Activated T-cell treated with anti-CD3 and anti-CD28 coated beads, Interleukin-2, amount 50 U/mL, for 72 hours (primary cell): ENCODE results near the gene HSPBAP1. TPM values are rescaled to one million over a fixed set of nuclear protein-coding genes. Genes with fewer than 3 reads are reported as not detected.

Experiments
- ATAC-seq, 2 donors: fragments of 150-1000 bp; cut with Tn5 transposase; replicated peaks in 1 of 2; 2 replicates each; pipeline ENCODE4 v1.10.0; 2021; ENCODE audit warnings: moderate library complexity in 2 of 2, mild to moderate bottlenecking in 1 of 2
- DNase-seq, 2 donors: peaks; one replicate each; pipeline ENCODE4 v3.0.0; 2021 to 2022; ENCODE audit warnings: mixed read lengths in 1 of 2
- H3K27ac Mint-ChIP-seq: one replicate; pipeline ENCODE4 v1.8.0; 2022; ENCODE audit warnings: mild to moderate bottlenecking, moderate library complexity, mixed read lengths
- H3K27me3 Mint-ChIP-seq: one replicate; pipeline ENCODE4 v1.8.0; 2022; ENCODE audit warnings: low read depth, mixed read lengths
- H3K36me3 Mint-ChIP-seq, 2 donors: one replicate each; pipeline ENCODE4 v1.8.0; 2022; ENCODE audit warnings: mixed read lengths in 2 of 2, mild to moderate bottlenecking in 1 of 2; ENCODE audit not compliant: insufficient read depth in 2 of 2
- H3K4me1 Mint-ChIP-seq: one replicate; pipeline ENCODE4 v1.8.0; 2022; ENCODE audit warnings: low read depth, mixed read lengths
- H3K4me3 Mint-ChIP-seq, 2 donors: one replicate each; pipeline ENCODE4 v1.8.0; 2022; ENCODE audit warnings: mild to moderate bottlenecking in 2 of 2, mixed read lengths in 2 of 2, moderate library complexity in 2 of 2
- H3K9me3 Mint-ChIP-seq, 2 donors: one replicate each; pipeline ENCODE4 v1.8.0; 2022; ENCODE audit warnings: mixed read lengths in 2 of 2
- total RNA-seq, 2 donors: library from RNA; stranded (reverse); gene quantifications; one replicate each; pipeline ENCODE4 v1.2.3, GENCODE V29; 2022

Gene HSPBAP1
- total RNA-seq, 2 donors from 2014 or later = 8.2 to 9.3 TPM

DNA sequence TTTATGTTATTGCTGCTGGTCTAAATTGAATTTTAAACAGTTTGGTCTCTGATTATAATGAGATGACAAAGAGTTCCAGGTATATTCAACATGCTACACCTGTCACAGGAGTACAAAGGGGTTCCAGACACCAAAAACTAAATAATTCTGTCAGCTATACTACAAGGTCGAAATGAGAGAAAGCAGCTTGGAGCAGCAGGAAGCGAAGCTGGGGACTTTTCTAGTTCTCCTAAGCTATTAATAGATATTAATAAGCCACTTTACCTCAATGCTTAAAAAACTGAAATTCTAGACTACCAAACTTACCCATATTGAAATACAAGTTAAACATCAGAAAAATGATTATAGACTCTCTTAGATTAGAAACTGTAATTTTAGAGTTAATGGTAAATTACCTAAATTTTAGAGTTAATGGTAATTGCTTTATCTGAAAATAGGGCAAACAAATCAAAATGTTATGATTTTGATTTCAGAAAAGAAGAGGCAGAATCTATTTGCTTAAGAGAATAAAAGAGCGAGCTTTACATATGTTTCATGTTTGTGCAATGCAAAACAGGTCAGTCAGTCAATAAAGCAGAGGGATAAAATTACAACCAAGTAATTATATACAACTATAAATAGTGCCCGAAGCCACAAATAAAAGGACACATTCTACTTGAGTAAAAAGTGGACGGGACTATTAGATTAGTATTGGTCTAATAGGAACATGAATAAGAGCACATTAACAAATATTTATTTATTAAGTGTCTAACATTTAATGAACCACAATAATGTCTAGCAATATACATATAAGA lies 16.8 kb downstream of the HSPBAP1 start:
- no peak for DNase-seq
- H3K27ac Mint-ChIP-seq = no peak overlapping the region
- H3K36me3 Mint-ChIP-seq = no peaks in the 10 kb centered on the region
- no peaks in the 10 kb centered on the region for H3K9me3 Mint-ChIP-seq
- H3K4me1 Mint-ChIP-seq = no peaks in the 10 kb centered on the region
- no peaks in the 10 kb centered on the region for H3K27me3 Mint-ChIP-seq
- ATAC-seq = no peak
- no peak overlapping the region for H3K4me3 Mint-ChIP-seq

DNA sequence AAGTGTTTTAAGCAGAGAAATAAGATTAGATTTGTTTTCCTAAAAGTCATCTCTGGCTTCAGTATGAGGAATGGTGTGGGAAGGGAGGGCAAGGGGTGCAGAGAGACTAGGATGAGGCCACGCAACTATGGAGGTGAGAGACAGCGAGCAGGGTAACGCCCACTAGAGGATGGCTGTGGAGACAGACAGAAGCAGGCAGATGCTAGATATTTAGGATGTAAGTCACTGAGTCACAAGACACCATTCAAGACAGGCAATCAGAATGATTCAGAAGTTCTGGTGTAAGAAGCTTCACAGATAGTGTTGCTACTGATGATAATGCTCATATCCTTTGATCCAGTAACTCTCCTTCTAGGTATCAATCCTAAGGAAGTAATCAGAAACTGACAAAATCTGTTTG lies 19.1 kb downstream of the HSPBAP1 start:
- no peak overlapping the region for H3K27ac Mint-ChIP-seq
- no peaks in the 10 kb centered on the region for H3K9me3 Mint-ChIP-seq
- no peak overlapping the region for H3K4me3 Mint-ChIP-seq
- no peaks in the 10 kb centered on the region for H3K4me1 Mint-ChIP-seq
- no peaks in the 10 kb centered on the region for H3K27me3 Mint-ChIP-seq
- ATAC-seq = no peak
- no peaks in the 10 kb centered on the region for H3K36me3 Mint-ChIP-seq
- DNase-seq = no peak

DNA sequence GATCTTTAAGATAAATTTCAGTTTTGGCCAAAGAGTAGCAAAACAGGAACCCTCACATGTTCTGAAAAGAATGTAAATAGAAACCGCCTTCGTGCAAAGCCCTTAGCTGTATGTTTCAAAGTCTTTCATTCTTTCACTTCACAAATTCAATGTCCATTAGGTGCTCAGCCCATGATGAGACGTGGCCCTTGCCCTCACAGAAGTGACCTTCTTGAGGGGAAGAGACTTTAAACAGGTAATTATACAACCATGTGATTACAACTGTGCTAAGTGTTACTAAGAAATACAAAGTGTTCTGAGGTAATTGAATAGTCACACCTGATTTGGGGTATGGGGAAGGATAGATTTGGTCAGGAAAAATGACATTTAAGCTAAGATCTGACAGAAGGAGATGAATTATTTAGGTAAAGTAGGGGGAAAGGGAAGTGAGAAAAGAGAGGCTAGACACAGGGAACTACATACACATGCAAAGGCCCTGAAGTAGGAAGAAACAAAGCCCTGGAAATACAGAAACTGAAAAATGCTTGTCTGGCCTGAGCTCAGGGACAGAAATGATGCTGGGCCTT lies 19.6 kb downstream of the HSPBAP1 start:
- Mint-ChIP-seq H3K27me3 (no peaks in the 10 kb centered on the region), H3K36me3 (no peaks in the 10 kb centered on the region), H3K4me3 (no peak overlapping the region), H3K27ac (peak overlapping the region; percentile 35), H3K9me3 (no peaks in the 10 kb centered on the region), H3K4me1 (no peaks in the 10 kb centered on the region)
- DNase-seq (no peak), ATAC-seq (no peak)

DNA sequence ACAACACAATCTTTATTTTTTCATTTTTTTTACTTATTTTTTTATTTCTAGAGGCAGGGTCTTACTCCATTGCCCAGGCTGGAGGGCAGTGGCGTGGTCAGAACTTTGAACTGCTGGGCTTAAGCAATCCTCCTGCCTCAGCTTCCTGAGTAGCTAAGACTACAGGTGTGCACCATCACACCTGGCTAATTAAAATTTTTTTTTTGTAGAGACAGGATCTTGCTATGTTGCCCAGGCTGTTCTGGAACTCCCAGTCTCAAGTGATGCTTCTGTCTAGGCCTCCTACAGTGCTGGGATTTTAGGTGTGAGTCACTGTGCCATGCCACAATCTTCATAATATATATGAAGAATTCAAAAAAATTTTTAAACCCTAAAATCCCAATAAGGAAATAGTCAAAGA lies 20.8 kb downstream of the HSPBAP1 start:
- H3K4me1 Mint-ChIP-seq = no peaks in the 10 kb centered on the region
- H3K27me3 Mint-ChIP-seq = no peaks in the 10 kb centered on the region
- no peak for ATAC-seq
- H3K36me3 Mint-ChIP-seq = no peaks in the 10 kb centered on the region
- no peak overlapping the region for H3K27ac Mint-ChIP-seq
- no peak overlapping the region for H3K4me3 Mint-ChIP-seq
- DNase-seq = no peak
- no peaks in the 10 kb centered on the region for H3K9me3 Mint-ChIP-seq

DNA sequence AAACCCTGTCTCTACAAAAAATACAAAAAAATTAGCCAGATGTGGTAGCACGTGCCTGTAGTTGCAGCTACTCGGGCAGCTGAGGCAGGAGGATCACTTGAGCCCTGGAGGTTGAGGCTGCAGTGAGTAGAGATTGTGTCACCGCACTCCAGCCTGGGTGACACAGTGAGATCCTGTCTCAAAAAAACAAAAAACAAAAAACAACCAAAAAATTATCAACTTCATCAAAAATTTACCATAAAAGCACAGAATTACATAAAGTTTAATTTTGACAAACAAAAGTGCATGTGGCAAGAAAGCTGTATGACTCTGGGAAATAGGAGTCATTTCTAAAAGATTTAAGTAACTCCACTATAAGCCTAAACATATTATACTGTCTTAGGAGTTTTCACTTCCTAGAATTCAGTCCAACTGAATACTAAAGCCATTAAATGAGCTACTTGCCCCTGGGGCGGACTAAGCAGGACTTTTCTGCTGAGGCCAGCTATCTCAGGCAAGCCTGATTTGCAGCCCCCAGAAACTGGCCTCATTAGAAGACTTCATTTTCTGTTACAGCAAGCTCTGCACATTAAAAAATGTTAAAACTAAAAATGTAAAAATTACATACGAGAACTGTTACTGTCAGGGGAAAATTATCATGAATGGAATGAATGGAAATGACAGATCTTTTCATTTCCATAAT lies 23.0 kb downstream of the HSPBAP1 start:
- Mint-ChIP-seq H3K36me3 (no peaks in the 10 kb centered on the region), H3K9me3 (no peaks in the 10 kb centered on the region), H3K27ac (no peak overlapping the region), H3K27me3 (no peaks in the 10 kb centered on the region), H3K4me3 (no peak overlapping the region), H3K4me1 (no peaks in the 10 kb centered on the region)
- ATAC-seq (no peak), DNase-seq (no peak)

DNA sequence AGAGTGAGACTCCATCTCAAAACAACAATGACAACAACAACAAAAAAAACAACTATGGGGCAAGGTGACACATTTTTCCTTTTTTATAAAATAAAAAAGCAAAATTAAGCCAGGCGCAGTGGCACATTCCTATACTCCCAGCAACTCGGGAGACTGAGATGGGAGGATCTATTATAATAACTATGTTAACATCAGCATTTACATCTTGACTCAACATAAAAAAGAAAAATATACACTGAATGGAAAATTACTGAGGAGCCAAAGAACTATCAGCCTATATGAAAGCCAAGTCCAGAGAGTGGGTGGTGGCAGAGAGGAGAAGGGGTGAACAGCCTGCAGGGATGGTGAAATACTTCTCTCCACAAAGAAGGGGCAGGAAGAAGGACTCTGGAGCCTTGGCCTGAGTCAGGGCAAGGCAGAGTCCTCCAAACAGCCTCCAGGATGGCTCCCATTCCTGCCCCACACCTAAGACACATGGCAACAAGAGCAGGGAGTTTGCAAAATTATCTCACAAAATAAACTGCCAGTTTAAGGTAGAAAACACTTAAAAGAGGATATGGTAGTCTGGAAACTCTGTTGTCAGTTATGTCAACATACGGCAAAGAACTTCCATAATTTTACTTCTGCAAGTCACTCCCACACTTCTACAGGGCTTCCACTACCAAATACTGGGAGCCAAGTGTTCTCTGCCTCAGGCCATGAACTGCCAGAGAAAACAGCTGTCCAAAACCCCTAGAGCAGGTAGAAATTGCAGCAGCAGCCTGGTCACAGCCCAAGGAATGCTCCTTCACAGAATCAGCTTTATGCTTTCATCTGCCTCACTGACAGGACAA lies 25.9 kb downstream of the HSPBAP1 start:
- DNase-seq (no peak), ATAC-seq (no peak)
- Mint-ChIP-seq H3K4me3 (no peak overlapping the region), H3K9me3 (no peaks in the 10 kb centered on the region), H3K27ac (peak overlapping the region; percentile 65), H3K27me3 (no peaks in the 10 kb centered on the region), H3K36me3 (peaks cover 0 to 3% of the 10 kb centered on the region in 2 donors), H3K4me1 (no peaks in the 10 kb centered on the region)

DNA sequence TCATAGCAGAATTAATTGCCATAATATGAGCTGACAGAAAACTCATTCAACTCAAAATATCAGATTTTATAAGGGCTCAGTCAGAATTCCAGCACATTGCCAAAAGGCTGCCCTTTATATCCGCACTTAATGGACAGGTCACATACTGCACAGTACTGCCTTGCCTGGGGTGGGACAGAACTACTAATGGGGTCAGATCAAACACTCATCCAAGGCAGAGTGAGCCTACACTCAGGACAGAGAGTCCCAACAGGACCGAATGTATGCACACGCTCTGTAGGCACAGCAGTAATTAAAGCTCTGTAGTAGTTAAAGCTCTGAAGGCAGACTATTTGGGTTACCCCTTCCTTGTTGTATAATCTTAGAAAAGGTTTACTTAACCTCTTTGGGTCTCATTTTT lies 27.2 kb downstream of the HSPBAP1 start:
- DNase-seq (no peak), ATAC-seq (no peak)
- Mint-ChIP-seq H3K36me3 (peaks cover 0 to 3% of the 10 kb centered on the region in 2 donors), H3K4me1 (no peaks in the 10 kb centered on the region), H3K27ac (no peak overlapping the region), H3K27me3 (no peaks in the 10 kb centered on the region), H3K9me3 (no peaks in the 10 kb centered on the region), H3K4me3 (no peak overlapping the region)

DNA sequence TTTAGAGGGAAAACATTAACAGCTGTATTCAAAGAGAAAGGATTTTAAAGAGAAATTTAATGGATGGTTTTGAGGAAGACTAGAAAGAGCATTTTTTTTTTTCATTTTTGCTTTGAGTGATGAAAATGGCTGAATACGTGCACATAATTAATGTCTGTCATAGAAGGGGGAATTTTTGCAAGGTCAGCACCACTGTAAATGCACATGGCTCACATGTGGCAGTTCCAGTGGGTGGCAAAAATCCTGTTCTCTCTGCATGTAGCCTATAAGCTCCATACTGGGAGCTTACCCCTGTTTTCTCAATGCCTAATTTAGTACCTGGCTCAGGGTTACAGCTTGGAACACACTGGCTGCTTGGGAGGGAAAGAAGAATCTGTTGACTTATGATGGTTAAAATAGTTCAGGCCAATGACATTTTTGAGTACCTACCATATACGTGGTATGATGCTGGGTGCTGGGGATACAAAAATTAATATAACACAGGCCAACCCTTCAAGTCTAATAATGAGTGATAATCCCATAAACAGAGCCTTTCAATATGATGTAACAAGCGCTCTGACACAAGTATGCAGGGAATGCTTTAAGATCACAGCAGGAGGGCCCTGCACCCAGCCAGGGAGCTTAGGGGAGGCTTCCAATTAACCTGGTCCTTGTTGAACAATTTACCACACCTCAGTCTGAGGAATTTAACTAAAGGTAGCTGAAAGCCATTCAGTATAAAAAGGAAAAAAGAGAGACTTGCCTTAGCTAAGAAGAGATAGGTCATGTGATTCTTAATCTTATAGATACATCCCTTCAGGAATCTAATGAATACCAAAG lies 33.0 kb downstream of the HSPBAP1 start:
- Mint-ChIP-seq H3K27me3 (no peaks in the 10 kb centered on the region), H3K4me3 (no peak overlapping the region), H3K4me1 (no peaks in the 10 kb centered on the region), H3K9me3 (no peaks in the 10 kb centered on the region), H3K36me3 (peaks cover 0 to 3% of the 10 kb centered on the region in 2 donors), H3K27ac (no peak overlapping the region)
- DNase-seq = no peak
- ATAC-seq = no peak

DNA sequence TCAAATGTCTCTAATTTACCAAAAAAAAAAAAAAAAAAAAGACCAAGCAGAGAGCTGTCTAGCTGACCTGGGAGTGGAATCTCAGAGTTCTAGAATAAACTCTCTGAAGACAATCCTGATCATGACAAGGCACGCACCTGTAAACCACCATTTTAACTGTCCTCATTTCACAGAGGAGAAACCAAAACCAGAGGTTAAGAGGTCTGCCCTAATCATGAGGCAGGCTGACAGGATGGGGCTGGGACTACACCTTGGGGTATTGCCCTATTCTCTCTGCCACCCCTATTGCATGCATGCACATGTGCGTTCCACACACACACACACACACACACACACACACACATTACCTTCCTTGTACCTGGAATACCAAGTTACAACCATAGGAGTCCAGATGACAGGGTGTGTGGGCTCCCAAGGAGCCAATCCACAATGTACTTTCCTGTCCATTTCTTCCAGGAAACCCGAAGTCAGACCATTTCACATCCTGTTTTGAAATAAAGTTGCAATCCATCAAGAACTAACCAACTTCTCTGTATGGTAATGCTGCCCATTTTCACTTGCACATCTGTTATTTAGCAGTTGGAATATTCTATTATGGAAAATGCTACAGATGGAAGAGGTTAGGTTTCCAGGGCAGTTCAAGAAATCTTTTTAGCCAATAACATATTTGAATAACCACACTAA lies 34.6 kb downstream of the HSPBAP1 start:
- no peak overlapping the region for H3K27ac Mint-ChIP-seq
- ATAC-seq = no peak
- H3K4me3 Mint-ChIP-seq = no peak overlapping the region
- no peaks in the 10 kb centered on the region for H3K9me3 Mint-ChIP-seq
- H3K36me3 Mint-ChIP-seq = no peaks in the 10 kb centered on the region
- no peaks in the 10 kb centered on the region for H3K27me3 Mint-ChIP-seq
- no peak for DNase-seq
- no peaks in the 10 kb centered on the region for H3K4me1 Mint-ChIP-seq

DNA sequence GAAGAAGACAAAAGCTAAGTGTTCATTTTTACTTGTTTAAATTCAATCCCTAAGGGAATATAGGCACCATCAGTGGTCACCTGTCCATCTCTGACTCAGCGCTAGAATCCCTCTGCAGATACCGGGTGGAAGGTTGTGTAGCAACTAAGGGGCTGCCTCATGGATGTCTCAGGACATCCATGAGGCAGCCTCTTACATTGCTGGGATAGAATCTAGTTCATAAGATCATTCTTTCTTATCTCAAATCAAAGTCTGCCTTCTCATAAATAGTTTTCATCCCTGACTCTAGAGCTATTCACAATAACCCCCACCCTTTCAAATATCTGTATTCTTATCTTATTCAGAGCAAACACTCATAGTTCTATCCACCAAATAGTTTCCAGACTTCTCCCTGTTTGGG lies 38.1 kb downstream of the HSPBAP1 start:
- H3K27ac Mint-ChIP-seq = no peak overlapping the region
- no peak for DNase-seq
- no peaks in the 10 kb centered on the region for H3K4me1 Mint-ChIP-seq
- H3K4me3 Mint-ChIP-seq = no peak overlapping the region
- no peaks in the 10 kb centered on the region for H3K9me3 Mint-ChIP-seq
- no peaks in the 10 kb centered on the region for H3K27me3 Mint-ChIP-seq
- peaks cover 0 to 4% of the 10 kb centered on the region in 2 donors for H3K36me3 Mint-ChIP-seq
- no peak for ATAC-seq

DNA sequence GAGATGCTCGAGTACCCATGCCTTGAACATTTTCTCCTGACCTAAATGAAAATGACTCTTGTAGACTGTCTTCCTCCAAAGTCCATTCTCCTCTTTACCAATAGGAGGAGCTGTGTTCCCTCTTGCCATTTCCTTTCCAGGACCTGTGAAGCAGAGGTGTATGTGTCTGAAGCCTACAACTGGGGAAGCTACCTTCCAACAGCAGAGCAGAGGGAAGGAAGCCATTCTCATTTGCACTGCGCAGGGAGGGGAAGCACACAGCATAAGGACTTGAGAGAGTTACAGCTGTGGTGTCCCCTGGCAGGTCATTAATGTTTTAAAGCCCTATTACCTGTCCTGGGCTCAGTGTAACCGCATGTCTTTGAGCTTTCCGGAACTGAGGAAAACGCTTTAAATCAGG lies 38.7 kb downstream of the HSPBAP1 start:
- ATAC-seq = peak; percentile 66 to 68
- Mint-ChIP-seq H3K27me3 (no peaks in the 10 kb centered on the region), H3K4me3 (no peak overlapping the region), H3K36me3 (peaks cover 0 to 4% of the 10 kb centered on the region in 2 donors), H3K4me1 (no peaks in the 10 kb centered on the region), H3K27ac (no peak overlapping the region), H3K9me3 (no peaks in the 10 kb centered on the region)
- peak; percentile 4 to 20 for DNase-seq

DNA sequence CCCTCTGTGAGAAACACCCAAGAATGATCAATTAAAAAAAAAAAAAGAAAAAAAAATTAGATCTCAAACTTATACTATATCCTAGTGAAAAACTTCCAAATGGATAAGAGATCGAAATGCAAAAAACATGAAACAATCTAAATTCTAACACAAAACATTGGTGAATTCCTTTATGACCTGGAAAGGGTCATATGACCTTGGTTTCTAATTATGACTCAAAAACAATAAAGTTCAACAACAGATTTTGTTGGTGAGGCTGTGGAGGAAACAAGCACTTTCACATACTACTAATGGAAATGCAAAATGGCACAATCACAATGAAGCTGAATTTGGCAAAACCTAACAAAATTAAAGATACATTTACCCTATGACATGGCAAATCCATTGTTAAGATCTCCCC lies 45.3 kb downstream of the HSPBAP1 start:
- Mint-ChIP-seq H3K36me3 (peaks cover 6 to 12% of the 10 kb centered on the region in 2 donors), H3K27ac (no peak overlapping the region), H3K4me1 (no peaks in the 10 kb centered on the region), H3K27me3 (no peaks in the 10 kb centered on the region), H3K4me3 (no peak overlapping the region), H3K9me3 (peaks cover 0 to 2% of the 10 kb centered on the region in 2 donors)
- no peak for ATAC-seq
- no peak for DNase-seq
